ENCODE data around the gene C2orf92. TPM values are rescaled to one million over a fixed set of nuclear protein-coding genes. Genes with fewer than 3 reads are reported as not detected.
A peak's percentile ranks its signal among the peaks of the same experiment; 100 is the strongest.

The C2orf92 gene
- total RNA-seq, 1 experiment from 2014 or later: 10.2 TPM

DNA sequence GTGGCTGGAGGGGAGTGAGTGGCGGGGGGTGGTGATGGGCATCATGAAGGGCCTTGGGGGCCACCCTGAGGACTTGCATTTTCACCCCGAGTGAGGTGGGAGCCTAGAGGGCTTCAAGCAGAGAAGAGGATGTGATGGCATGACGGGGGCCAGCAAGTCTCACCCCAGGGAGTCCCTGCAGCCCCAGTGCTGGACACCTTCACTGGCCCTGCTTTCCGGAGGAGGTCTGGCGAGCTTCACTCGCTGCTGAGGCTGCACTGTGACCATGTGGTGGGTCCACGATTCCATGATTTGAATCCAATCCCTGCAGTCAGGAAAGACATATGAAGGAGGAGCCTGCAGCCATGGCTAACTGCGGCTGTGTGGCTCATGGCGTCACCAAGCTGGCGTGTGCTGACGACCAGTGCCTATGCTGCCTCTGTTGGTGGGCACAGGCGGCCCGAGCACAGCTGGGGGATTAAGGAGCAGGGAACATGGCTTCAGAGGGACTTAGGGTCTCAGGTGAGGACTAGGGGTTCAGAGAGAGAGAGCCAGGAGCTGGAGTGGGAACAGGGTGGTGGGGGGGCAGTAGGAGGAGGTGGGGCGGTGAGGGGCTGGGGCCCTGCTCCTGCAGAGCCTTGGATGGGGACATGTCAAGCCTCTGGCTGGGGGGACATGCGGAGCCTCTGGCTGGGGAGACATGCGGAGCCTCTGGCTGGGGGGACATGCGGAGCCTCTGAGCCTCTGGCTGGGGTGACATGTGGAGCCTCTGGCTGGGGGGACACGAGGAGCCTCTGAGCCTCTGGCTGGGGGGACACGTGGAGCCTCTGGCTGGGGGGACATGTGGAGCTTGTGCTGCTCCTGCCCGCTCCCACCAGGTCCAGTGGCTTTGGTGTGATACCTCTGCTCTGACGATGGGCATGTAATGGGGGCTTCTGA, 47.4 kb downstream of the C2orf92 start:
- H3K27me3 Mint-ChIP-seq (ENCODE audit: insufficient read depth, unreplicated experiment): no peaks in the 10 kb centered on the region

DNA sequence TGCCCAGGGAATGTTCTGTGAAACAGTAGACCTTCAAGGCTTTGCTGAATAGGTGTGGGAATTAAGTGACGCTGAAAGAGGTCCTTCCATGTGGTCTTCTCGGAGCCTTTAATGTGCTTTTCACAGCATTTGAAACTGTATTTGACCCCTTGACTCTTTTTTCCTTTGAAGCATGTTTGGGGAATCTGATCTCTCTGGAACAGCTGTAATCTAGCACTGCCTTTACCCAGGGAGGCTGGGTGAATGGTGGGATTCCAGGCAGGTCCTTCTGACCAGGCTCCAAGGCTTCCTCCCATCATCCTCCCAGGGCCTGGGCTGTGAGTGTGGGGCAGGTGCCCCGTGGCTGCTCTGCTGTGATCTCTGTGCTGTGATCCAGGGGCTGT, 48.1 kb downstream of the C2orf92 start:
- Mint-ChIP-seq H3K4me3 (ENCODE audit: unreplicated experiment) (no peak overlapping the region), H3K27ac (ENCODE audit: unreplicated experiment) (no peak overlapping the region), H3K4me1 (ENCODE audit: low read depth, unreplicated experiment) (peaks cover 8% of the 10 kb centered on the region), H3K9me3 (ENCODE audit: unreplicated experiment) (no peaks in the 10 kb centered on the region), H3K36me3 (ENCODE audit: insufficient read depth, unreplicated experiment) (no peaks in the 10 kb centered on the region), H3K27me3 (ENCODE audit: insufficient read depth, unreplicated experiment) (no peaks in the 10 kb centered on the region)
- Histone ChIP-seq H3K4me3 (ENCODE audit: low read depth, low read length) (no peak overlapping the region), H3K36me3 (ENCODE audit: control insufficient read depth, insufficient read depth, low read length) (no peaks in the 10 kb centered on the region), H3K9me3 (no peaks in the 10 kb centered on the region), H3K27me3 (replicated peaks; ENCODE audit: control insufficient read depth, insufficient read depth, low read length) (no peaks in the 10 kb centered on the region), H3K4me1 (peaks cover 17% of the 10 kb centered on the region)
- peak in 1 of 2 experiments; percentile 9 for DNase-seq
- ChIA-PET POLR2A (no interaction called here), CTCF (no interaction called here)
- TF ChIP-seq, protein P1, sequence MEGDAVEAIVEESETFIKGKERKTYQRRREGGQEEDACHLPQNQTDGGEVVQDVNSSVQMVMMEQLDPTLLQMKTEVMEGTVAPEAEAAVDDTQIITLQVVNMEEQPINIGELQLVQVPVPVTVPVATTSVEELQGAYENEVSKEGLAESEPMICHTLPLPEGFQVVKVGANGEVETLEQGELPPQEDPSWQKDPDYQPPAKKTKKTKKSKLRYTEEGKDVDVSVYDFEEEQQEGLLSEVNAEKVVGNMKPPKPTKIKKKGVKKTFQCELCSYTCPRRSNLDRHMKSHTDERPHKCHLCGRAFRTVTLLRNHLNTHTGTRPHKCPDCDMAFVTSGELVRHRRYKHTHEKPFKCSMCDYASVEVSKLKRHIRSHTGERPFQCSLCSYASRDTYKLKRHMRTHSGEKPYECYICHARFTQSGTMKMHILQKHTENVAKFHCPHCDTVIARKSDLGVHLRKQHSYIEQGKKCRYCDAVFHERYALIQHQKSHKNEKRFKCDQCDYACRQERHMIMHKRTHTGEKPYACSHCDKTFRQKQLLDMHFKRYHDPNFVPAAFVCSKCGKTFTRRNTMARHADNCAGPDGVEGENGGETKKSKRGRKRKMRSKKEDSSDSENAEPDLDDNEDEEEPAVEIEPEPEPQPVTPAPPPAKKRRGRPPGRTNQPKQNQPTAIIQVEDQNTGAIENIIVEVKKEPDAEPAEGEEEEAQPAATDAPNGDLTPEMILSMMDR (IDR thresholded peaks at IDR 0.05; ENCODE audit: insufficient read depth in 1 of 2, low read depth in 1 of 2, low read length in 1 of 2, severe bottlenecking in 1 of 2, unreplicated experiment in 1 of 2): no peak
- intact Hi-C loops (cut with micrococcal nuclease; ENCODE audit: unreplicated experiment): no loop called here
- no TSS peak for BruUV-seq (replicated peaks)

More for the DNA sequence above, 47.4 kb downstream of the C2orf92 start:
- H3K4me3 ChIP-seq (ENCODE audit: low read depth, low read length): no peak overlapping the region
- ChIA-PET CTCF (no interaction called here), POLR2A (no interaction called here)
- Mint-ChIP-seq H3K36me3 (ENCODE audit: insufficient read depth, unreplicated experiment) (no peaks in the 10 kb centered on the region), H3K27ac (ENCODE audit: unreplicated experiment) (no peak overlapping the region), H3K4me3 (ENCODE audit: unreplicated experiment) (no peak overlapping the region), H3K9me3 (ENCODE audit: unreplicated experiment) (no peaks in the 10 kb centered on the region), H3K4me1 (ENCODE audit: low read depth, unreplicated experiment) (peaks cover 15% of the 10 kb centered on the region)
- peaks cover 17% of the 10 kb centered on the region for H3K4me1 ChIP-seq
- intact Hi-C loops (cut with micrococcal nuclease; ENCODE audit: unreplicated experiment): no loop called here
- BruUV-seq (replicated peaks): no TSS peak
- TF ChIP-seq, protein P1 (IDR thresholded peaks at IDR 0.05; ENCODE audit: insufficient read depth in 1 of 2, low read depth in 1 of 2, low read length in 1 of 2, severe bottlenecking in 1 of 2, unreplicated experiment in 1 of 2): no peak
- H3K9me3 ChIP-seq: no peaks in the 10 kb centered on the region
- peak in 1 of 2 experiments; percentile 26 for DNase-seq
- H3K36me3 ChIP-seq (ENCODE audit: control insufficient read depth, insufficient read depth, low read length): no peaks in the 10 kb centered on the region
- no peaks in the 10 kb centered on the region for H3K27me3 ChIP-seq (replicated peaks; ENCODE audit: control insufficient read depth, insufficient read depth, low read length)

DNA sequence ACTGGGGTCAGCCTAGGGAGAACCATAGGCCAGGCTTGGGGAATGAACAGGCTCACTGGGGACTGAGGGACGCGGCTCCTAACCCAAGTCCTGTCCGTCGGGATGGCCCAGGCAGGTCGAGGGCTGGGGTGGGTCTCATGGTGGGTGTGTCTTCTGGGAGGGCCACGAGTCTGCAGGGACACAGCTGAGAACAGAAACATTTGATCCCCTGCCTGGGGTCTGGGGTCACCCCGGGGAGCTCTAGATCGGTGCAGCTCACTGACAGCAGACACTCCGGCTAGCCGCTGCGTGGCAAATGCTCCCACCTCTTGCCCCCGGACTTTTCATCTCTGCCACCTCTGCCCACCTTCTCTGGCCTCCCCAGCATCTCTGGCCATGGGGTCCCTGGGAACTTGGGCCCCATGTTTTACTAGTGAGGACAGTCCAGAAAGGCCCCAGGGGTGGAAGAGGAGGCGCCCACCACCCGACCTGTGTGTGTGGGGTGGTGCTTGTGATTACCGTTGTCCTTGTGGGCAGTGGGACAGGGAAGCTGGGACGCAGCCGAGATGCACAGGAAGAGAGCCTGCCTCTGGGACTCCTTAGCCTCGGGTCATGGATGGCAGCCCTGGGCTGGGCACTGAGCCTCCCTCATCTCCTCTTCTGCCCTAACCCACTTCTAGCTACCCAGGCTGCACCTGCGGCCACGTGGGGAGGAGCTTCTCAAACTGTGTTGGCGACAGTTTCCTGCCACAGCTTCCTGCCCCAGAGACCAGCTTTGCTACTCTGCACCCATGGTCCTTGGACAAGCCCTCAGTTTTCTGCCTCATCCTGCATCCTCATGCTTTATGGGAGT, 48.8 kb downstream of the C2orf92 start:
- no TSS peak for BruUV-seq (replicated peaks)
- intact Hi-C loops (cut with micrococcal nuclease; ENCODE audit: unreplicated experiment): no loop called here
- CTCF ChIA-PET: no interaction called here

More for the DNA sequence above, 48.8 kb downstream of the C2orf92 start:
- peak in 1 of 2 experiments; percentile 19 for DNase-seq
- no peaks in the 10 kb centered on the region for H3K9me3 Mint-ChIP-seq (ENCODE audit: unreplicated experiment)
- Histone ChIP-seq H3K4me1 (peaks cover 10% of the 10 kb centered on the region), H3K4me3 (ENCODE audit: low read depth, low read length) (no peak overlapping the region), H3K27me3 (replicated peaks; ENCODE audit: control insufficient read depth, insufficient read depth, low read length) (no peaks in the 10 kb centered on the region), H3K36me3 (ENCODE audit: control insufficient read depth, insufficient read depth, low read length) (no peaks in the 10 kb centered on the region), H3K9me3 (no peaks in the 10 kb centered on the region)
- peaks cover 7% of the 10 kb centered on the region for H3K4me1 Mint-ChIP-seq (ENCODE audit: low read depth, unreplicated experiment)
- no peak overlapping the region for H3K27ac Mint-ChIP-seq (ENCODE audit: unreplicated experiment)
- H3K27me3 Mint-ChIP-seq (ENCODE audit: insufficient read depth, unreplicated experiment): no peaks in the 10 kb centered on the region
- no peak overlapping the region for H3K4me3 Mint-ChIP-seq (ENCODE audit: unreplicated experiment)
- H3K36me3 Mint-ChIP-seq (ENCODE audit: insufficient read depth, unreplicated experiment): no peaks in the 10 kb centered on the region
- TF ChIP-seq, protein P1 (IDR thresholded peaks at IDR 0.05; ENCODE audit: insufficient read depth in 1 of 2, low read depth in 1 of 2, low read length in 1 of 2, severe bottlenecking in 1 of 2, unreplicated experiment in 1 of 2): no peak
- POLR2A ChIA-PET: no interaction called here

All from Caco-2 (cell line).